ENCODE measurements around the gene ZZZ3.

DNA sequence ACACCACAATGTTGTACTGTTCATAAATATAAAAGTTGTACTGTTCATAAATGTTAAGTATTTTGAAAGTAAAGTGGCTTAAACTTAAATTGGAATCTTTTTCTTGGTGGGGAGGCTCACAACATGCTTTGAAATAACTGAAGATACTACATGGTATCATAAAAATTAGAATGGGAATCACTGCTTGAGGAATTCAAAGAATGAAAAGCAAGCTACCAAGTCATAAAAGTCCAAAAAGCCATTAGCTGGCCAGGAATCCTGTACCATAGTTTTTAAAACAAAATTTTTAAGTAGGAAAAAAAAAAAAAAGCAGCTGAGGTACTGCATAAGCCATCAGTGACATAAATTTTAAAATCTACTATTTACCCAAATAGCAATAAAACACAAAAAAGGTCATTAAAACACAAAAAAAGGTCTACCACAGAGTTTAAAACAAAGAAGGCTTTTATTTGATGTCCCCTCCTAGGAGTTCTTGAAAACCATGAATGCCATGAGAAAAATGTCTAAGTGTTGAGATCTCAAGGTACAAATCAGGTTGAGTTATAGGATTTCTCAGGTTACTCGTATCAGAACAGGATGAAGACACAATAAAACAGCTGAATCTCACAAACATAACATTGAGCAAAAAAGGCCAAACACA is 8.6 kb downstream of the ZZZ3 start:
- TF ChIP-seq EZH2 (IDR thresholded peaks at IDR 0.05; ENCODE audit: insufficient read depth, poor library complexity, severe bottlenecking) (no peak), EZH2phosphoT487 (IDR thresholded peaks at IDR 0.05; ENCODE audit: insufficient read depth, low read depth) (no peak)

Data from GM23248 (cell line).